Skeletal muscle satellite cell (primary cell): ENCODE measurements around the gene CHRNA5. TPM values are rescaled to one million over a fixed set of nuclear protein-coding genes. Genes with fewer than 3 reads are reported as not detected.

Experiments used
- H3K27me3 ChIP-seq: 2 replicates; pipeline ENCODE4 v1.7.0; 2013; ENCODE audit warnings: low read length; ENCODE audit not compliant: control insufficient read depth, insufficient read depth
- H3K36me3 ChIP-seq: 2 replicates; pipeline ENCODE4 v1.7.0; 2013; ENCODE audit warnings: mild to moderate bottlenecking, control low read depth, low read length; ENCODE audit not compliant: insufficient read depth
- H3K4me1 ChIP-seq: 2 replicates; pipeline ENCODE4 v1.7.0; 2013; ENCODE audit warnings: low read length; ENCODE audit not compliant: control insufficient read depth, insufficient read depth
- H3K4me2 ChIP-seq: 2 replicates; pipeline ENCODE4 v1.7.0; 2013; ENCODE audit warnings: mild to moderate bottlenecking, low read length
- H3K4me3 ChIP-seq: 2 replicates; pipeline ENCODE4 v1.7.0; 2013; ENCODE audit warnings: low read length
- H3K9ac ChIP-seq: 2 replicates; pipeline ENCODE4 v1.7.0; 2013; ENCODE audit warnings: mild to moderate bottlenecking, low read depth, low read length, moderate library complexity
- H3K9me3 ChIP-seq: replicated peaks from 2 replicates; pipeline ENCODE4 v1.7.0; 2013; ENCODE audit warnings: mild to moderate bottlenecking, control low read depth, low read length
- small RNA-seq: library from RNA; depleted of rRNA; stranded (forward); fragments of <200 nt; gene quantifications from one replicate; pipeline ENCODE3, GENCODE V24; 2012

CHRNA5 gene

DNA sequence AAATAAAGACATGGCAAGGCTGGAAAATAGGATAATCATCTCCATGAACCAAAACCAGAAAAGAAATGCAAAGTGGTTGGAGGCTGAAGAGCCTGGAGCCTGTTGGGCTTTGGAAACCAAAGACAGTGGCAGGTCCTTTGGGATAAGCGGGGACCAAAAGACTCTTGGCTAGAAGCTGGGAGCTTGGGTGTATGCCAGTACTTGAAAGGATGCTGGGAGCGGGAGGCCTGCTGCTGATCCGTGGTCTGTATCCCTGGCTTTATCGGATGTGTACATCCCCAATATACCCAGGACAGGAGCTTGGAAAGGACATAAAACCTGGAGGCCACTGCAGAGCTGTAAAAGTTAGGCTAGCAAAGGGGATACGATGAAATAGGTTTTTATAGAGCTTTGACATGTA, 77.0 kb downstream of the CHRNA5 start:
- no peak overlapping the region for H3K4me3 ChIP-seq
- H3K36me3 ChIP-seq: no peaks in the 10 kb centered on the region
- no peak overlapping the region for H3K4me2 ChIP-seq
- no peaks in the 10 kb centered on the region for H3K9me3 ChIP-seq
- H3K9ac ChIP-seq: no peak overlapping the region
- peaks cover 5% of the 10 kb centered on the region for H3K4me1 ChIP-seq
- peaks cover 37% of the 10 kb centered on the region for H3K27me3 ChIP-seq

Small RNA genes lying within 50 kb of the gene (small RNA-seq; reads per million reads assigned to genes)
- gene AC067863.2: not detected
